ENCODE data around the gene TRA2B. TPM values are rescaled to one million over a fixed set of nuclear protein-coding genes. Genes with fewer than 3 reads are reported as not detected.

The TRA2B gene
- total RNA-seq, 1 donor from 2014 or later, result 132 TPM

DNA sequence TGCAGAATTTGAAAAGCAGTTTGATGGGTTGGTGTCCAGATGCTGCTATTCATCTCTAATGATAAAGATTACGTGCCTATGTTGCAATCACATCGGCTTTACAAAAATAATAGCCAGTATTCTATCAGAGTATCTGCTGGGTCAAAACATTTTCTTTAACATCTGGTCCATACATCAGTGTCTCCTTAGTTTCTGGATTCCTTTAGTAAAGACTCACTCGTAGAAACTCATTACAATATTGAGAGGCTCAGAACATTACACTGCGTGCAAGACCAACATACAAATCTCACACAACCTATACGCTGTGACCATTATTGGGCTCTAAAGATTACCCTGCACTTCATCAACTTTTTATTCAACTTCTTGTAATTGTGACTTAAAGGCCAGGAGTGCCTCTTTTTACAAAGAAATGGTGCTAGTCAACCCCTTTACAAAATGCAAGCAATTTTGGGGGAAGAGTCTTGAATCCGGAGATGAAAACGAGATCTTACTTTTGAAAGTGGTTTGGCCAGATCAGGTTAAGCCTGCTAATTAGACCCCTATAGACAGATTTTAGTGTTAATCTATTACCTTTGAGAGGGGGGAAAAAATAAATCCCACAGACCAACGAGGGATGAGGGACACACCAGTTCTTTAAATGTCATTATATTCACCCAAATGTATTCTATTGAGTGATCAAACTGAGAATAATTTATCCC is 2.9 kb downstream of the TRA2B start:
- Mint-ChIP-seq H3K4me1 (ENCODE audit: unreplicated experiment) (peaks cover 60% of the 10 kb centered on the region), H3K27ac (ENCODE audit: unreplicated experiment) (peak overlapping the region; percentile 100), H3K36me3 (ENCODE audit: low read depth, unreplicated experiment) (peaks cover 24% of the 10 kb centered on the region), H3K4me3 (ENCODE audit: unreplicated experiment) (peak overlapping the region; percentile 100), H3K27me3 (ENCODE audit: unreplicated experiment) (peaks cover 13% of the 10 kb centered on the region), H3K9me3 (ENCODE audit: unreplicated experiment) (no peaks in the 10 kb centered on the region)
- no peak for TF ChIP-seq CTCF (IDR thresholded peaks at IDR 0.05; ENCODE audit: unreplicated experiment)
- no peak for DNase-seq (ENCODE audit: low spot score)

DNA sequence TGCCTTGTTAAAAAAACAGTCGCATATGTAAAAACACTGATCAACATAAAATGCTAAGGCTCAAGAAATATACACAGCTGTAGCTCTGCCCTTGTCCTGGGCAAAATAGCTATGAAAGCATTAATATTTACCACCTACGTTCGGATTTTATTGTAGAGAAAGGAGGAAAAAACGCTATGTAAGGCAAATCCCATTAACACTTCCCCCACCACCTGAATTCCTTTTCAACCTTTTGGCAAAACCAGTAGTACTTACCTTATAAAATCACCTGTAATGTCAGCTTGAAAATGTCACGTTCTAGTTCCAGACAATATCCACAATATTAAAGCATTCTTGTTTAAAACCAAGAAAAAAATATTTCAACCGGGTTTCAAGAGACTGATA is 3.6 kb downstream of the TRA2B start:
- H3K36me3 Mint-ChIP-seq (ENCODE audit: low read depth, unreplicated experiment), result peaks cover 24% of the 10 kb centered on the region
- no peak for TF ChIP-seq CTCF (IDR thresholded peaks at IDR 0.05; ENCODE audit: unreplicated experiment)
- H3K27me3 Mint-ChIP-seq (ENCODE audit: unreplicated experiment), result peaks cover 13% of the 10 kb centered on the region
- H3K9me3 Mint-ChIP-seq (ENCODE audit: unreplicated experiment), result no peaks in the 10 kb centered on the region
- H3K4me3 Mint-ChIP-seq (ENCODE audit: unreplicated experiment), result peak overlapping the region; percentile 100
- peaks cover 68% of the 10 kb centered on the region for H3K4me1 Mint-ChIP-seq (ENCODE audit: unreplicated experiment)
- DNase-seq (ENCODE audit: low spot score), result no peak
- H3K27ac Mint-ChIP-seq (ENCODE audit: unreplicated experiment), result peak overlapping the region; percentile 78

DNA sequence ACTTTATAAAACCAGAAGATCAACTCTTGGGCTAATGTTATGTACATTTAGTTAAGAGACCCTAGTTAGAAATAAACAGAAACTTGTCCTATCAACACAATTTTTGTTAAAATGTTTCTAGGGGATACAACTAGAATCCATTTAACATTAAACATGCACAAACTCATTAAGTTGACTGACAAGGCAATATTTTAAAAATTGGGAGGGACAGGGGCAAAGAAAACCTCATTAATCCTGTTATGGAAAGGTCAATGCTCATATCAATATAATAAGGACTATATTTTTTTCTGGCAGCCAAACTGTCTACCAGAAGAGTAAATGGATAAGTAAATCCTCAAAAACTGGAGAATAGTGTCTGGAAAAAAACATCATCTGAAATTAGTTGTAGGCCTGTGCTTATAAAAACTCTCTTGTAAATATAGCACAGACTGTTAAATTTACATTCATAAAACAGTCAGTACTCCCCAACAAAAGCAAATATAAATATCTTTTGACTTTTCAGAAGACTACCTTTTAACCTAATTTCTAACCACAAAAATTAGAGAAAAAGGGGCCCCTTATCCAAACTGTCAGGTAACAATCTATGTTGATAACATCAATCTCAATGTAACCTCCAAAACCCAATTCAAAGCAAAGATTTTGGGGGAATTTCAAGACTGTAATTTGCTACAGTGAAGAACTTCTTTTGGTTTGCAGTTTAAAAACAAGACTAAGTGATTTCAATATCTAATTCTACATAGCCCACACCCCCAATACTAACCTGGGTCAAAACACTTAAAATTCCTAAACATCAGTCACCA is 4.2 kb downstream of the TRA2B start:
- no peak for TF ChIP-seq CTCF (IDR thresholded peaks at IDR 0.05; ENCODE audit: unreplicated experiment)
- Mint-ChIP-seq H3K4me1 (ENCODE audit: unreplicated experiment) (peaks cover 74% of the 10 kb centered on the region), H3K36me3 (ENCODE audit: low read depth, unreplicated experiment) (peaks cover 24% of the 10 kb centered on the region), H3K27me3 (ENCODE audit: unreplicated experiment) (peaks cover 13% of the 10 kb centered on the region), H3K9me3 (ENCODE audit: unreplicated experiment) (no peaks in the 10 kb centered on the region), H3K4me3 (ENCODE audit: unreplicated experiment) (peak overlapping the region; percentile 100), H3K27ac (ENCODE audit: unreplicated experiment) (peak overlapping the region; percentile 78)
- DNase-seq (ENCODE audit: low spot score), result no peak

GRCh38 chr3:185931777-185932612 is 5.8 kb downstream of the TRA2B start:
- Mint-ChIP-seq H3K9me3 (ENCODE audit: unreplicated experiment) (no peaks in the 10 kb centered on the region), H3K27ac (ENCODE audit: unreplicated experiment) (peak overlapping the region; percentile 81), H3K27me3 (ENCODE audit: unreplicated experiment) (peaks cover 4% of the 10 kb centered on the region), H3K4me1 (ENCODE audit: unreplicated experiment) (peaks cover 81% of the 10 kb centered on the region), H3K36me3 (ENCODE audit: low read depth, unreplicated experiment) (peaks cover 12% of the 10 kb centered on the region), H3K4me3 (ENCODE audit: unreplicated experiment) (peak overlapping the region; percentile 71)
- DNase-seq (ENCODE audit: low spot score), result no peak
- no peak for TF ChIP-seq CTCF (IDR thresholded peaks at IDR 0.05; ENCODE audit: unreplicated experiment)

Measured in endothelial cell (in vitro differentiated cells).